DMS153 (cell line): ENCODE results near the gene DENND2A.
"Not testable (repeated sequence)": the region's sequence is repeated elsewhere in the genome, so short reads cannot be mapped to it uniquely, and the experiment has no call there.

Source experiments
- DNase-seq: peaks from one replicate; lab custom pipeline; 2025; lab: John Stamatoyannopoulos, UW

Gene DENND2A

GRCh38 chr7:140673063-140673773, 32.6 kb upstream of the DENND2A start:
- peak; percentile 37 for DNase-seq

- no peak for DNase-seq
Observed at GRCh38 chr7:140672382-140673062, 31.9 kb upstream of the DENND2A start, which contains the start of gene ADCK2. Gene ADCK2, plus strand, starts transcription at chr7:140672945. Its CDS starts 386 bp downstream, at chr7:140673331.

GRCh38 chr7:140671966-140672365, 31.4 kb upstream of the DENND2A start:
- DNase-seq = no peak

- no peak for DNase-seq
Observed at GRCh38 chr7:140670343-140670935, 29.8 kb upstream of the DENND2A start.

GRCh38 chr7:140669862-140670261, 29.2 kb upstream of the DENND2A start:
- not testable (repeated sequence) for DNase-seq

- DNase-seq = no peak
Observed at GRCh38 chr7:140669352-140669751, 28.7 kb upstream of the DENND2A start.

- no peak for DNase-seq
Observed at GRCh38 chr7:140668641-140669040, 28.0 kb upstream of the DENND2A start.

- no peak for DNase-seq
Observed at GRCh38 chr7:140667476-140667875, 26.9 kb upstream of the DENND2A start.

GRCh38 chr7:140662938-140663337, 22.3 kb upstream of the DENND2A start:
- DNase-seq = not testable (repeated sequence)

- DNase-seq = no peak
Observed at GRCh38 chr7:140661124-140661523, 20.5 kb upstream of the DENND2A start.

GRCh38 chr7:140659856-140660255, 19.2 kb upstream of the DENND2A start:
- no peak for DNase-seq

GRCh38 chr7:140657891-140658290, 17.3 kb upstream of the DENND2A start:
- no peak for DNase-seq

- peak; percentile 18 for DNase-seq
Observed at GRCh38 chr7:140656548-140657515, 16.2 kb upstream of the DENND2A start.

GRCh38 chr7:140655511-140656408, 15.1 kb upstream of the DENND2A start:
- DNase-seq = no peak

- no peak for DNase-seq
Observed at GRCh38 chr7:140654661-140655060, 14.0 kb upstream of the DENND2A start.

GRCh38 chr7:140654109-140654387, 13.4 kb upstream of the DENND2A start:
- DNase-seq = no peak

- peak; percentile 50 for DNase-seq
Observed at GRCh38 chr7:140653319-140654108, 12.9 kb upstream of the DENND2A start.

- no peak for DNase-seq
Observed at GRCh38 chr7:140650367-140650766, 9.8 kb upstream of the DENND2A start.

GRCh38 chr7:140649556-140650205, 9.1 kb upstream of the DENND2A start:
- DNase-seq = no peak
